Posterior cingulate gyrus (tissue), 11 donors: ENCODE measurements around the gene LRP1B.

Experiments
- DNase-seq, 10 donors: peaks; one replicate each; pipeline versions ENCODE4 v3.0.0 to v3.0.0-alpha.2; 2020 to 2021; ENCODE audit warnings: mixed read lengths in 3 of 10
- intact Hi-C: fragments of 100-400 bp; cut with DNase I; formaldehyde crosslinking; loops from one replicate; pipeline ENCODE4 v1.15.1; 2023

LRP1B gene

GRCh38 chr2:140269000-140269399 is 1861.8 kb downstream of the LRP1B start:
- DNase-seq = no peak
- intact Hi-C loops = no loop called here

GRCh38 chr2:140262908-140263307 is 1867.9 kb downstream of the LRP1B start:
- peak in 1 of 10 donors; percentile 14 for DNase-seq
- intact Hi-C loops = no loop called here

- DNase-seq = no peak
- intact Hi-C loops = no loop called here
Observed at GRCh38 chr2:140257692-140258300, 1873.0 kb downstream of the LRP1B start.

- DNase-seq = no peak
- intact Hi-C loops = no loop called here
Observed at GRCh38 chr2:140256080-140256479, 1874.7 kb downstream of the LRP1B start.

- DNase-seq = no peak
- intact Hi-C loops = no loop called here
Observed at GRCh38 chr2:140249821-140250220, 1881.0 kb downstream of the LRP1B start.

- DNase-seq = no peak
- intact Hi-C loops = no loop called here
Observed at GRCh38 chr2:140248623-140249022, 1882.2 kb downstream of the LRP1B start.

- intact Hi-C loops = no loop called here
- DNase-seq = no peak
Observed at GRCh38 chr2:140247451-140248195, 1883.2 kb downstream of the LRP1B start.

GRCh38 chr2:140246957-140247356 is 1883.9 kb downstream of the LRP1B start:
- intact Hi-C loops = no loop called here

GRCh38 chr2:140246058-140246457 is 1884.8 kb downstream of the LRP1B start:
- intact Hi-C loops = no loop called here
- DNase-seq = no peak

More at GRCh38 chr2:140246957-140247356, 1883.9 kb downstream of the LRP1B start:
- DNase-seq = no peak

- intact Hi-C loops = no loop called here
Observed at GRCh38 chr2:140242889-140243288, 1887.9 kb downstream of the LRP1B start.

GRCh38 chr2:140234116-140234515 is 1896.7 kb downstream of the LRP1B start:
- intact Hi-C loops = no loop called here
- DNase-seq = no peak

More at GRCh38 chr2:140242889-140243288, 1887.9 kb downstream of the LRP1B start:
- no peak for DNase-seq

- DNase-seq = no peak
- intact Hi-C loops = no loop called here
Observed at GRCh38 chr2:140210963-140211362, 1919.9 kb downstream of the LRP1B start.

GRCh38 chr2:140205093-140205492 is 1925.7 kb downstream of the LRP1B start:
- no peak for DNase-seq
- intact Hi-C loops = no loop called here

GRCh38 chr2:140203347-140203746 is 1927.5 kb downstream of the LRP1B start:
- intact Hi-C loops = no loop called here
- DNase-seq = no peak

GRCh38 chr2:140201572-140201971 is 1929.2 kb downstream of the LRP1B start:
- no peak for DNase-seq
- intact Hi-C loops = no loop called here

- intact Hi-C loops = no loop called here
- no peak for DNase-seq
Observed at GRCh38 chr2:140200764-140201163, 1930.1 kb downstream of the LRP1B start.

GRCh38 chr2:140200307-140200706 is 1930.5 kb downstream of the LRP1B start:
- DNase-seq = no peak
- intact Hi-C loops = no loop called here

GRCh38 chr2:140199312-140199711 is 1931.5 kb downstream of the LRP1B start:
- intact Hi-C loops = no loop called here
- DNase-seq = no peak

- intact Hi-C loops = no loop called here
- no peak for DNase-seq
Observed at GRCh38 chr2:140187086-140187485, 1943.7 kb downstream of the LRP1B start.

- DNase-seq = no peak
- intact Hi-C loops = no loop called here
Observed at GRCh38 chr2:140186313-140186712, 1944.5 kb downstream of the LRP1B start.

GRCh38 chr2:140185076-140185475 is 1945.7 kb downstream of the LRP1B start:
- DNase-seq = no peak
- intact Hi-C loops = no loop called here

GRCh38 chr2:140183056-140183765 is 1947.6 kb downstream of the LRP1B start:
- intact Hi-C loops = no loop called here
- no peak for DNase-seq
